T-helper 2 cell treated with Interferon-gamma antibody and Interleukin-4, amounts not matched to agents 100 ng/mL and 5 ng/mL, for 36 hours (primary cell): ENCODE measurements around the gene ZNF804A. TPM values are rescaled to one million over a fixed set of nuclear protein-coding genes. Genes with fewer than 3 reads are reported as not detected.

ENCODE experiments used
- intact Hi-C: fragments of 100-400 bp; cut with micrococcal nuclease; formaldehyde crosslinking; loops from one replicate; pipeline ENCODE4 v1.15.1; 2023
- total RNA-seq: library from RNA; stranded (reverse); gene quantifications from 2 replicates; pipeline ENCODE4 v1.2.3, GENCODE V29; 2022

ZNF804A gene
- total RNA-seq, 1 donor from 2014 or later: not detected

- intact Hi-C loops: no loop called here
Measured at GRCh38 chr2:184610891-184611290, 12.6 kb downstream of the ZNF804A start.

- intact Hi-C loops: no loop called here
Measured at GRCh38 chr2:184611361-184612085, 13.2 kb downstream of the ZNF804A start.

- intact Hi-C loops: no loop called here
Measured at GRCh38 chr2:184620367-184620766, 22.0 kb downstream of the ZNF804A start.

GRCh38 chr2:184624311-184624710, 26.0 kb downstream of the ZNF804A start:
- intact Hi-C loops: no loop called here

GRCh38 chr2:184628051-184628450, 29.7 kb downstream of the ZNF804A start:
- intact Hi-C loops: no loop called here

GRCh38 chr2:184633726-184634125, 35.4 kb downstream of the ZNF804A start:
- intact Hi-C loops: no loop called here

- intact Hi-C loops: no loop called here
Measured at GRCh38 chr2:184637781-184638180, 39.5 kb downstream of the ZNF804A start.

GRCh38 chr2:184644685-184645084, 46.4 kb downstream of the ZNF804A start:
- intact Hi-C loops: no loop called here

GRCh38 chr2:184646177-184646576, 47.8 kb downstream of the ZNF804A start:
- intact Hi-C loops: no loop called here

GRCh38 chr2:184646593-184646992, 48.3 kb downstream of the ZNF804A start:
- intact Hi-C loops: no loop called here

- intact Hi-C loops: no loop called here
Measured at GRCh38 chr2:184654945-184655344, 56.6 kb downstream of the ZNF804A start.

GRCh38 chr2:184677171-184677570, 78.8 kb downstream of the ZNF804A start:
- intact Hi-C loops: no loop called here

- intact Hi-C loops: no loop called here
Measured at GRCh38 chr2:184679219-184680018, 81.1 kb downstream of the ZNF804A start.

GRCh38 chr2:184680825-184681224, 82.5 kb downstream of the ZNF804A start:
- intact Hi-C loops: no loop called here

- intact Hi-C loops: no loop called here
Measured at GRCh38 chr2:184681642-184682321, 83.5 kb downstream of the ZNF804A start.

GRCh38 chr2:184683911-184684310, 85.6 kb downstream of the ZNF804A start:
- intact Hi-C loops: no loop called here

GRCh38 chr2:184685999-184686841, 87.9 kb downstream of the ZNF804A start:
- intact Hi-C loops: no loop called here

GRCh38 chr2:184689638-184690037, 91.3 kb downstream of the ZNF804A start:
- intact Hi-C loops: no loop called here

GRCh38 chr2:184692141-184692734, 93.9 kb downstream of the ZNF804A start:
- intact Hi-C loops: no loop called here

GRCh38 chr2:184696644-184697043, 98.3 kb downstream of the ZNF804A start:
- intact Hi-C loops: no loop called here

- intact Hi-C loops: no loop called here
Measured at GRCh38 chr2:184698476-184698875, 100.1 kb downstream of the ZNF804A start.
